Progenitor cell of endocrine pancreas (in vitro differentiated cells): ENCODE results near the gene PTCD2. TPM values are rescaled to one million over a fixed set of nuclear protein-coding genes. Genes with fewer than 3 reads are reported as not detected.

ENCODE experiments used
- DNase-seq: peaks from one replicate; pipeline ENCODE4 v3.0.0; 2021; ENCODE audit warnings: low spot score; ENCODE audit not compliant: unreplicated experiment
- H3K27ac Mint-ChIP-seq: 2 replicates; pipeline ENCODE4 v1.8.0; 2021; ENCODE audit warnings: mild to moderate bottlenecking, moderate library complexity, mixed read lengths
- H3K27me3 Mint-ChIP-seq: 2 replicates; pipeline ENCODE4 v1.8.0; 2021; ENCODE audit warnings: mixed read lengths
- H3K36me3 Mint-ChIP-seq: 2 replicates; pipeline ENCODE4 v1.8.0; 2022; ENCODE audit warnings: mixed read lengths; ENCODE audit not compliant: insufficient read depth
- H3K4me1 Mint-ChIP-seq: 2 replicates; pipeline ENCODE4 v1.8.0; 2021; ENCODE audit warnings: low read depth, mixed read lengths
- H3K4me3 Mint-ChIP-seq: 2 replicates; pipeline ENCODE4 v1.8.0; 2021; ENCODE audit warnings: low read depth, mild to moderate bottlenecking, moderate library complexity, mixed read lengths
- H3K9me3 Mint-ChIP-seq: 2 replicates; pipeline ENCODE4 v1.8.0; 2021; ENCODE audit warnings: low read depth, mixed read lengths
- CTCF ChIP-seq: fragments of 200-600 bp; sonication (generic); IDR thresholded peaks from one replicate; pipeline ENCODE4 v1.5.0; 2021; ENCODE audit warnings: antibody characterized with exemption, mild to moderate bottlenecking; ENCODE audit not compliant: unreplicated experiment
- total RNA-seq: library from RNA; stranded (reverse); gene quantifications from 2 replicates; pipeline ENCODE4 v1.2.1, GENCODE V29; 2021

PTCD2 gene
- total RNA-seq, 1 donor from 2014 or later: 13.5 TPM

DNA sequence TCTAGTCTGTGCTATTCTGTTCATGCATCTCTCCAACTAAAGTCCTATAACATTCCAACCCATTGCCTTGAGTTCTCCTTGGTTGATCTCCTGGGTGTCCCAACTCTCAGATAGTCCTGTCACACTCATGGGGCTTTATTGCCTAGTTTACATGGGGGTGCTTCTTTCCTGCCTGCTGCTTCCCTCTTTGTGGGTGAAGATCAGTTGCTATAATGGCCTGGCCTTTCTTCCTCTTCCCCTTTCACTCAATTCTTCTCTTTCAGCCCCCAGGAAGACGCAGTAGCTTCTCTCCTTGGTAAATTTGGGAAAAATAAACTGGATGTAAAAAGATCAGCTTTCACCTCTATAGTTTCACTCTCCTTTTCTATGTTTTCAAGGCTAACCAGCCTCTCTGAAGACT, 66.5 kb downstream of the PTCD2 start:
- Mint-ChIP-seq H3K27ac (no peak overlapping the region), H3K9me3 (no peaks in the 10 kb centered on the region), H3K36me3 (no peaks in the 10 kb centered on the region), H3K4me1 (no peaks in the 10 kb centered on the region), H3K27me3 (peaks cover 5% of the 10 kb centered on the region), H3K4me3 (no peak overlapping the region)
- no peak for DNase-seq
- no peak for TF ChIP-seq CTCF

GRCh38 chr5:72387985-72388384, 67.8 kb downstream of the PTCD2 start:
- no peaks in the 10 kb centered on the region for H3K36me3 Mint-ChIP-seq
- TF ChIP-seq CTCF: no peak
- H3K9me3 Mint-ChIP-seq: no peaks in the 10 kb centered on the region
- H3K4me1 Mint-ChIP-seq: peaks cover 5% of the 10 kb centered on the region
- H3K27me3 Mint-ChIP-seq: peaks cover 5% of the 10 kb centered on the region
- no peak overlapping the region for H3K27ac Mint-ChIP-seq
- DNase-seq: no peak
- no peak overlapping the region for H3K4me3 Mint-ChIP-seq

DNA sequence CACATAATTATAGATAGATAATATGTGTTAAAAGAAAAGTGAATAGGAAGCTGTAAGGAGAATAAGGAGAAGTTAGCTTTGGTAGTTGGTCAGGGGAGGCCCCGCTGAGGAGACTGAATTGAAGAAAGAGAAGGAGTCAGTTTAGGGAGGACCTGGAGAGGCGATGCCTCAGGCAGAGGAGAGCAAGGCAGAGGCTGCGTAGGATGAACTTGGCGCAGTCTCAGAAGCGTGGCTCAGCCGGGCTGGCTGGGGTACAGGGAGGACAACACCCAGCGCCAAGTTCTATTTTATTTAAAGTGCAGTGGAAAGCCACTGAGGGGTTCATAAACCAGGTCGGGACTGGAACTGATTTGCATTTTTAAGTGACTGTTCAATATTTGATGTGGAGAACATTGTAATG, 68.5 kb downstream of the PTCD2 start:
- H3K4me1 Mint-ChIP-seq: peaks cover 5% of the 10 kb centered on the region
- no peaks in the 10 kb centered on the region for H3K36me3 Mint-ChIP-seq
- peaks cover 5% of the 10 kb centered on the region for H3K27me3 Mint-ChIP-seq
- no peak overlapping the region for H3K27ac Mint-ChIP-seq
- DNase-seq: no peak
- no peak for TF ChIP-seq CTCF
- no peaks in the 10 kb centered on the region for H3K9me3 Mint-ChIP-seq
- H3K4me3 Mint-ChIP-seq: no peak overlapping the region

DNA sequence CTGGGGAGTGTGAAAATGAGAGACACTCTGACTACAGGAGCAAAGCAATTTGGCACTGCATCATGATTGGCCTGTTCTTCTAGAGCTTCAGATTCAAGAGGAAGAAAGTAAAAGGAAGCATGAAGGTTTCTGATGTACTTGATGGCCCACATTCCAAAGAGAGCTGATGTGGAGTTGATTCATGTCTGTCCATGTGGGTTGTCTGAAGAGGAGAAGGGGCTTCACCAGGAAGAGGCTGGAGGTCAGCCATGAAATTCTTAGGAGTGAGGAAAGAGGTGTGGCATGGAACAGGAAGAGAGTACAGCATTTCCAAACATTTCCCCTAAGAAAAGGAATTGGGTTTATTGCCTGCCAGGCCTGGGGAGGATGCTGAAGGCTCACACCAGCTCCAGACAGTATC, 70.7 kb downstream of the PTCD2 start:
- H3K9me3 Mint-ChIP-seq: no peaks in the 10 kb centered on the region
- peaks cover 5% of the 10 kb centered on the region for H3K27me3 Mint-ChIP-seq
- H3K27ac Mint-ChIP-seq: no peak overlapping the region
- no peak for TF ChIP-seq CTCF
- H3K4me1 Mint-ChIP-seq: peaks cover 5% of the 10 kb centered on the region
- no peaks in the 10 kb centered on the region for H3K36me3 Mint-ChIP-seq
- DNase-seq: no peak
- H3K4me3 Mint-ChIP-seq: no peak overlapping the region

- Mint-ChIP-seq H3K36me3 (no peaks in the 10 kb centered on the region), H3K9me3 (no peaks in the 10 kb centered on the region), H3K27ac (no peak overlapping the region), H3K27me3 (no peaks in the 10 kb centered on the region), H3K4me1 (peaks cover 5% of the 10 kb centered on the region), H3K4me3 (no peak overlapping the region)
- no peak for TF ChIP-seq CTCF
- DNase-seq: no peak
Measured at GRCh38 chr5:72392326-72392733, 72.2 kb downstream of the PTCD2 start.
